ENCODE data around the gene FOXO3. TPM values are rescaled to one million over a fixed set of nuclear protein-coding genes. Genes with fewer than 3 reads are reported as not detected.

FOXO3 gene
- total RNA-seq, 1 experiment from 2014 or later, result 22.1 TPM

DNA sequence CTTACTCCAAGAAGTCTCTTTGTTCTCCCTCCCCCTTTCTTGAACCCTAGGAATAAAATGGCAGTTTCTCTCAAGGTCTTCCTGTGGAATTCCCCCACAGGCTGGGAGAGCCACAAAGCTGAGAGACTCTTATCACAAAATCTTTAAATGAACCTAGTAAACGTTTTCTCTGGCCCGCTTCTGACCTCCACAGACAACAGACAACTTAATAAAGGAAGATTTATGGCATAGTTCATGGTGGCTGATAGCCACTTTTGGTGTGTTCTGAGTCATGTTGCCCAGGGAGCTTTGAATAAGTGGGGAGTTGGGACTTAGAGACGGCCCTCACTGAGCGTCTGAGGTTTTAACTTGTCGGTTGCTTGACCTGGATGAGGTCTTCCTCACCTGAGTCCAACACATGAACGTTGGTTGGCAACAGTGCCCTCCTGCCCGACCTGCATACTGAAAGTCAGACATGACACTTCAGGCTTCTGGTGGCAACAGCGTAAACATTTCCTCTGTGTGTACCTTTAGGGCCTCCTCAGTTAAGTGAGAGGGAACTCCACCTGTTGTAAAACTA lies 124.1 kb downstream of the FOXO3 start:
- Histone ChIP-seq H3K9ac (ENCODE audit: extremely low read depth, insufficient read length, low read length) (no peak overlapping the region), H3K27me3 (ENCODE audit: insufficient read depth, low read length) (no peaks in the 10 kb centered on the region), H3T11ph (ENCODE audit: low read length) (no peak overlapping the region), H2AK5ac (ENCODE audit: insufficient read length, low read length) (no peak overlapping the region), H4K5ac (ENCODE audit: insufficient read length, low read depth, low read length) (no peak overlapping the region), H3K27ac (ENCODE audit: insufficient read length, low read depth, low read length) (no peak overlapping the region), H2BK12ac (ENCODE audit: insufficient read length, low read depth, low read length) (no peak overlapping the region), H3K4me1 (ENCODE audit: insufficient read depth, low read length) (no peaks in the 10 kb centered on the region), H4K20me1 (ENCODE audit: control insufficient read depth, insufficient read depth, insufficient read length) (no peaks in the 10 kb centered on the region), H3K23me2 (ENCODE audit: insufficient read length, low read depth, low read length, poor library complexity, severe bottlenecking) (no peaks in the 10 kb centered on the region), H4K8ac (replicated peaks; ENCODE audit: insufficient read length, low read depth, low read length) (no peak overlapping the region), H2BK120ac (ENCODE audit: low read depth, low read length, poor library complexity, severe bottlenecking) (no peak overlapping the region), H3K79me1 (ENCODE audit: insufficient read depth, low read depth, low read length, poor library complexity, severe bottlenecking) (no peaks in the 10 kb centered on the region), H3K18ac (ENCODE audit: insufficient read length, low read depth, low read length) (no peak overlapping the region), H2AFZ (ENCODE audit: low read length) (no peak overlapping the region), H3K23ac (ENCODE audit: insufficient read length, low read depth, low read length) (no peak overlapping the region), H3K79me2 (ENCODE audit: insufficient read depth, low read length) (no peaks in the 10 kb centered on the region), H2BK20ac (ENCODE audit: low read depth, low read length, poor library complexity, severe bottlenecking) (no peak overlapping the region), H3K4me2 (ENCODE audit: insufficient read depth, insufficient read length, low read length) (no peak overlapping the region), H3K56ac (ENCODE audit: insufficient read length, low read depth, low read length) (no peak overlapping the region), H3K14ac (ENCODE audit: insufficient read depth, low read length) (no peak overlapping the region), H4K91ac (ENCODE audit: insufficient read length, low read depth, low read length) (no peak overlapping the region), H3K4ac (ENCODE audit: low read depth, low read length) (no peak overlapping the region), H2BK5ac (ENCODE audit: insufficient read length, low read length) (no peak overlapping the region), H2BK15ac (ENCODE audit: low read depth, low read length) (no peak overlapping the region), H3K9me3 (ENCODE audit: control insufficient read depth, low read depth, low read length) (no peaks in the 10 kb centered on the region)
- no peak overlapping the region for H3K27ac Mint-ChIP-seq
- peaks cover 2 to 4% (median 3%) of the 10 kb centered on the region in 3 experiments; a peak in 5 of 7 replicates for H3K36me3 Mint-ChIP-seq (ENCODE audit: insufficient read depth in 1 of 3, low read depth in 3 of 3)
- TF ChIP-seq, protein P1, sequence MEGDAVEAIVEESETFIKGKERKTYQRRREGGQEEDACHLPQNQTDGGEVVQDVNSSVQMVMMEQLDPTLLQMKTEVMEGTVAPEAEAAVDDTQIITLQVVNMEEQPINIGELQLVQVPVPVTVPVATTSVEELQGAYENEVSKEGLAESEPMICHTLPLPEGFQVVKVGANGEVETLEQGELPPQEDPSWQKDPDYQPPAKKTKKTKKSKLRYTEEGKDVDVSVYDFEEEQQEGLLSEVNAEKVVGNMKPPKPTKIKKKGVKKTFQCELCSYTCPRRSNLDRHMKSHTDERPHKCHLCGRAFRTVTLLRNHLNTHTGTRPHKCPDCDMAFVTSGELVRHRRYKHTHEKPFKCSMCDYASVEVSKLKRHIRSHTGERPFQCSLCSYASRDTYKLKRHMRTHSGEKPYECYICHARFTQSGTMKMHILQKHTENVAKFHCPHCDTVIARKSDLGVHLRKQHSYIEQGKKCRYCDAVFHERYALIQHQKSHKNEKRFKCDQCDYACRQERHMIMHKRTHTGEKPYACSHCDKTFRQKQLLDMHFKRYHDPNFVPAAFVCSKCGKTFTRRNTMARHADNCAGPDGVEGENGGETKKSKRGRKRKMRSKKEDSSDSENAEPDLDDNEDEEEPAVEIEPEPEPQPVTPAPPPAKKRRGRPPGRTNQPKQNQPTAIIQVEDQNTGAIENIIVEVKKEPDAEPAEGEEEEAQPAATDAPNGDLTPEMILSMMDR (conservative IDR thresholded peaks at IDR 0.05), result no peak
- no peaks in the 10 kb centered on the region for H3K9me3 Mint-ChIP-seq
- WGBS (ENCODE audit: extremely low coverage, insufficient read length, low lambda C conversion rate), result no CpG with 5 or more reads among the region's 8 CpGs
- H3K27me3 Mint-ChIP-seq (ENCODE audit: low read depth), result no peaks in the 10 kb centered on the region; the same call in 1 of the 2 replicates
- no peak overlapping the region for H3K4me3 Mint-ChIP-seq
- no peak for DNase-seq
- peaks cover 9 to 10% of the 10 kb centered on the region in 2 experiments for H3K4me1 Mint-ChIP-seq
